HG03175 (cell line): ENCODE measurements around the gene SMAD3.

Source experiments
- ATAC-seq: cut with Tn5 transposase; IDR thresholded peaks from one replicate; pipeline ENCODE4 v1.9.1; 2021; ENCODE audit warnings: mild to moderate bottlenecking, moderate library complexity; ENCODE audit not compliant: unreplicated experiment

SMAD3 gene

GRCh38 chr15:67035886-67036285, 29.5 kb upstream of the SMAD3 start:
- ATAC-seq: no peak

DNA sequence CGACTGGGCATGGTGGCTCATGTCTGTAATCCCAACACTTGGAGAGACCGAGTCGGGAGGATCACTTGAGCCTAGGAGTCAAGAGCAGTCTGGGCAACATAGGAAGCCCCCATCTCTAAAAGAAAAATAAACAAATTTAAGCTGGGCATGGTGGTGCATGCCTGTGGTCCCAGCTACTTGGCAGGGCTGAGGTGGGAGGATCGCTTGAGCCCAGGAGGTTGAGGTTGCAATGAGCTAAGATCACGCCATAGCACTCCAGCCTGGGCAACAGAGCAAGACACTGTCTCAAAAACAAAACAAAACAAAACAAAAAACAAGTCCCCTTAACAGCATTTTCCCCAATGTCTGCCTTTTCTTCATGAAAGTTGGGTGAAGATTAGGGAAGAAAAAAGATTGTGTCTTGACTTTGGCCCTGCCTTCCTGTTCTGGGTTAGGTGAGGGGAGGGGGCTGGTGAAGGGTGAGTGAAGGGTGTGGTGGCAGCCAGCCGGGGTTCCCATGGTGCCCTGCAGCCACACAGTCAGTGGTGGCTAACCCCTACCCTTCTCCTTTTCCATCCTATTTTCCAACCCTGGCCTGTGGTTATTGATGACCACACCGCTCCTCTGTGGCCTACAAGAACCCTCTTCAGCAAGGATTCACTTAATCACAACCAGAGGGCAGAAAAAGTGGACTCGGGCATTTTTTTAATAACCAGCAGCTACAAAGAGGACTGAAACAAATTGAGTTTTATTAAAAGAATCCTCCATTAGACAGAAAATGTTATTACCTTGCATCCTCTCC, 28.4 kb upstream of the SMAD3 start:
- ATAC-seq: no peak

DNA sequence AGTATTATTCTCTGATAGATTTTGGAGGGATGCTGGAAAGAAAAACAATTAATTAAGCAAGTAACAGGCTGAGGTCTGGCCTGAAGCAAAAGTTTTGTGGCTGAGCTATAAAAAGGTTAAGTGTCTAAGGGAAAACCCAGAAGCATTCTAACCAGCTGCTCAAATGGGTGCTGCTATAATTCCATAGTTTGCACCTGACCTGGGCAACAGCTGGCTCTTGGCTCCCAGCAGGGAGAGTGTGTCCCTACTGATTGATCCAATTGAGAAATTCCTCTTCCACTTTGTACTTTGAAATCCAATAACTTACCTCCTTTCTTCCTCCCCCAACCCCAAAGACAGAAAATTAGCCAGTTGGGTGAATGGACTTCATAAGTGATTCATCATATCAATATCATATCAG, 27.7 kb upstream of the SMAD3 start:
- ATAC-seq: no peak

GRCh38 chr15:67038736-67039135, 26.7 kb upstream of the SMAD3 start:
- no peak for ATAC-seq

DNA sequence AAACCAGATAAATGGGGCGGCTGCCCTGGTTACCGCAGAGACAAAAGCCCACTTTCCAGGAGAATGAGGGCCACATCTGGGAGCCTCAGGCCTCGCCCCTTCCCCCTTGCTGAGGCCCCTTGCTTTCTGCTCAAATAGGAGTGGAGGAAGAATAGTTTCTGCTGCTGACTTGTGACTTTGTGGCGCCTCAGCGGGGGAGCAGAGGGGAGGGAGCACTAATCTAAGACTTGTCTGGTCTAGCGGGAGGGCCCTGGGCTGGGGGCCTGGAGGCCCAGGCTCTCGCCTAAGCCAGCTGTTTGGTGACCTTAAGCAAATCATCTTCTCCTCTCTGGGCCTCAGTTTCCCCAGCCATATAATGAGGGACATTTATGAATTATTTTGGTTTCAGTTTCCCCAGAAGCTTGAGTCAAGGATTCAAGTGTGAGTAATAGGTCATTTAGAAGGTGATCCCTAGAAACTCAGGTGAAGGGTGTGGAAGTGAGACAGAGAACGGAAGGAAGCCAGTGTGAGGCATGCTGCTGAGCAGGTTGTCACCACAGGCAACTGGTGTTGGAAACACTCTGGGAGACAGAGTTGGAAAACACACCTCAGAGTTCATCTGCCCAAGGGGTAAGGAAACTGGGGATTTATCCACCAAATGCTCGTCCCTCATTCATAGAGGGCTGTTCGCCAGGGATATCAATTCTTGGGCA, 25.9 kb upstream of the SMAD3 start:
- ATAC-seq: no peak

DNA sequence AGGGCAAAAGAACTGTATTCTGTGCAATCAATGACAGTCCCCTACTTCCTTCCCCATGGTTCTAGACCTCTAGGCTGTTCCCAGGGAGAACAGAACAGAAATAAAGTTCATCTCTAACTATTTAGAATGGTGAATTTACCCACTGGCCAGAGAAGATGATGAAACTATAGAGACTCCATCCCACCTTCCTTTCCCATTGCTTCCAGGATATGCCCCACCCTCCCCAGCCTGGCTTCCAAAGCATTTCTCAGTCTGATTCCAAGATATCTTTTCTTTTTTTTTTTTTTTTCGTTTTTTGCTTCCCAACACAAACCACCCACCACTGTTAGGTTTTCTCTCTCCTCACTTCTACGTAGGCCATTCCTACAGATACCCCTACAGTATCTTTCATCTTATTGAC, 25.1 kb upstream of the SMAD3 start:
- no peak for ATAC-seq

GRCh38 chr15:67042551-67043142, 22.8 kb upstream of the SMAD3 start:
- no peak for ATAC-seq

DNA sequence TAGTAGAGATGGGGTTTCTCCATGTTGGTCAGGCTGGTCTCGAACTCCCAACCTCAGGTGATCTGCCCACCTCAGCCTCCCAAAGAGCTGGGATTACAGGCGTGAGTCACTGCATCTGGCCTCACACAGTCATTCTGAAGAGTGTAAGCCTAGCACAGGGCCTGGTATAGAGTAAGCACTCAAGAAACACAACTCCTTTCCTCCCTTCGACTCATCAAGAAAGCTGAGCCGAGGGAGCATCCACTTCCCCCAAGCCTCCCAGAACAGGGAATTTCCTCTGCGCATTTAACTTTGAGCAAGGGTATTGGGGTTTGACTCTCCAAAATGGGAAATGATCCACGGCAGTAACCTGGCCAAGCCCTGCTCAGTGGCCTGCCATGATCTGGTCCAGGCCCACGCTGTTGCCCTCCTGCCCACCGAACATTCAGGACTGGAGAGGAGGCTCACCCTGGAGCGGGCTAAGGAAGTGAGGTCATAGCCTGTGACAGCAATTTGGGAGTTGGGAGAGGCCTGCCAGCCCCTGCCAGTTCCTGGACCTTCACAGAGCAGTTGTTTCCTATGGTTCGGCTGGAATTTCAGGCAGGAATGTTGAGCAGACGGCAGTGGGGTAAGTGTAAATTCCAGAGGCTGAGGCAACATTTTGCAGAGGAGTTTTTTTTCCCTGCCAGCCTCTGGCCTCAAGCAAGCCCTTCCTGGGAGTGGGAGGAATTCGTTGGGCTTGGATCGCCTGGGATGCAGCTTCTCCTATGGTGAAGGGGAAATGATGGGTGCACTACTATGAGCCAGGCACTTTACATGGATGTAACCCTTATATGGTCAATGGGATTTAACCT, 21.2 kb upstream of the SMAD3 start:
- no peak for ATAC-seq

DNA sequence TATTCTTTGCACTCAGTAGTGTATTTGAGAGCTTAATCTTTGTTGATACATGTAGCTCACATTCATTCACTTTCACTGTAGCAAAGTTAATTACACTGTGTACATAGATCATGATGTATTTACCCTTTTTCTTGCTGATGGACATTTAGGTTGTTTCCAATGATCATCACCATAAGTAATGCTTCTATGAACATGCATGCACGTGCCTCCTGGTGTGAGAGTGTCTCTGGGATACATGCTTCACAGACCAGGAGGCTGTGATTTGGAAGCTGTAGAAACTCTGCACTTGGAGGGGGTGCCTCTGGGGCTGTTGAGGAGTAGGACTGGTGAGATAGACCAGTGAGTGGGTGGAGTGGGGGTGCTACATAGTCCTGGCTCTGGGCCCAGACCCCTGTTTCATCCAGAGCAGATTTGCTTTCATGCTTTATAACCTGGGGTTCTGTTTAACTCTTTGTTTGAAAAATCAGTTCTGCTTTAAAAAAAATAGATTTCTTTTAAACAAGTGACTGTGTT, 18.2 kb upstream of the SMAD3 start:
- ATAC-seq: no peak

GRCh38 chr15:67048281-67049279, 16.8 kb upstream of the SMAD3 start:
- ATAC-seq: no peak

GRCh38 chr15:67049351-67050044, 15.9 kb upstream of the SMAD3 start:
- ATAC-seq: no peak

DNA sequence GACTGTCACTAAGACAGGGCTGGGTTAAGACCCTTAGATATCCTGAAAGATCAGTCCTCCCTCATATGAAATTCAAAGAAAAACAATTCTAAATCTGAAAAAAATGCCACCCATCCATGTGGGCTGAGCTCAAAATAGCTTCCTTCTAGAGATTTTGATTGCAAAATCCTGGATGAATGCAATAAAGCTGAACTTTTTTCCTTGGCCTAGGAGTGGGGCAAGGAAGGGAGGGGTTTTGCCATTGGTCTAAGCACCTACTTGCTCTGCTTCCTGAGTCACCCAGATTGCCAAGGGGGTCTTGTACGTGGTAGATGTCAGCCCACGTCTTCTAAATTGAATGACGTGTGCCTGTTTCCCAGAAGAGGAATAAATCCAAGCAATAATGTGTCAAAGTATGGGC, 15.3 kb upstream of the SMAD3 start:
- no peak for ATAC-seq

GRCh38 chr15:67050522-67051087, 14.8 kb upstream of the SMAD3 start:
- no peak for ATAC-seq

GRCh38 chr15:67051088-67052045, 14.0 kb upstream of the SMAD3 start:
- no peak for ATAC-seq

DNA sequence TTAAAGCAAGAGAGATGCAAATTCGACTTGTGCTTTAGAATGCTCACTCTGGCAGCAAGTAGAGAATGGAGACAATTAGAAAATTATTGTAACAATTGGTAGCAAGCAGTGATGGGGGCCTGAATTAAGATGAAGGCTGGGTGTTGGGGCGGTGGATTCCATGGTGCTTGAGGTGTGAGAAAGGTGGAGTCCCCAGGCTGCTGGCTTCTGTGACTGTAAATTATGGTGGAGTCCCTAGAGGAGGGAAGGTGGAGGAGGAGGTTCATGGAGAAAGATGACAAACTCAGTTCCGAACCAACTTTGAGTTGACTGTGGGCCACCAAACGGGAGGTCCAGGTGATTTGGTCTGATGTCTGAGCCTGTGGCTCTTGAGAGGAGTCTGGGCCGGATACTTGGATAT, 10.7 kb upstream of the SMAD3 start:
- no peak for ATAC-seq

GRCh38 chr15:67059127-67059553, 6.3 kb upstream of the SMAD3 start:
- no peak for ATAC-seq

GRCh38 chr15:67061811-67062368, 3.5 kb upstream of the SMAD3 start:
- no peak for ATAC-seq
